PC-3 (cell line): ENCODE data around the gene TAGLN2. TPM values are rescaled to one million over a fixed set of nuclear protein-coding genes. Genes with fewer than 3 reads are reported as not detected.

Source experiments
- ATAC-seq: fragments of 200-7000 bp; cut with Tn5 transposase; 2 replicates; pipeline ENCODE4 v1.9.1; 2020; ENCODE audit warnings: mild to moderate bottlenecking, moderate library complexity
- BruUV-seq: library from RNA; stranded (reverse); fragments of 400-500 nt; replicated peaks from 2 replicates; lab custom pipeline; 2021; lab: Mats Ljungman, UMichigan
- CTCF ChIA-PET: fragments of 300-600 bp; sonication (Branson Sonifier 250); formaldehyde crosslinking; loops from one replicate; lab custom pipeline; 2022; ENCODE audit warnings: antibody characterized with exemption; lab: Charles Lee
- POLR2A ChIA-PET: fragments of 300-600 bp; sonication (Branson Sonifier 250); formaldehyde crosslinking; loops from one replicate; lab custom pipeline; 2022; ENCODE audit warnings: antibody characterized with exemption; ENCODE audit not compliant: unreplicated experiment; lab: Charles Lee
- DNase-seq: peaks from one replicate; pipeline ENCODE4 v3.0.0-alpha.2; 2015
- H2AFZ ChIP-seq: fragments of 300-600 bp; sonication (generic); 2 replicates; pipeline ENCODE4 v1.6.0; 2016; ENCODE audit warnings: antibody characterized with exemption, low read length
- H3F3A ChIP-seq: fragments of 300-600 bp; sonication (generic); one replicate; pipeline ENCODE4 v1.6.0; 2017; ENCODE audit warnings: antibody characterized with exemption, low read length, control low read depth, mild to moderate bottlenecking; ENCODE audit not compliant: unreplicated experiment
- H3K27ac ChIP-seq: fragments of 300-600 bp; sonication (generic); 2 replicates; pipeline ENCODE4 v1.5.1; 2016; ENCODE audit warnings: mild to moderate bottlenecking, low read length
- H3K27me3 ChIP-seq: fragments of 300-600 bp; sonication (generic); 2 replicates; pipeline ENCODE4 v1.6.1; 2016; ENCODE audit warnings: low read length, mixed read lengths
- H3K36me3 ChIP-seq: fragments of 300-600 bp; sonication (generic); 2 replicates; pipeline ENCODE4 v1.6.1; 2016; ENCODE audit warnings: low read depth, mixed run types, low read length, mixed read lengths
- H3K4me1 ChIP-seq: fragments of 300-600 bp; sonication (generic); 2 replicates; pipeline ENCODE4 v1.5.1; 2016; ENCODE audit warnings: low read length; ENCODE audit not compliant: insufficient read depth
- H3K4me2 ChIP-seq: fragments of 300-600 bp; sonication (generic); 2 replicates; pipeline ENCODE4 v1.6.0; 2016; ENCODE audit warnings: low read length
- H3K4me3 ChIP-seq: fragments of 300-600 bp; sonication (generic); 2 replicates; pipeline ENCODE4 v1.5.1; 2016; ENCODE audit warnings: mild to moderate bottlenecking, low read length, mixed read lengths
- H3K79me2 ChIP-seq: fragments of 300-600 bp; sonication (generic); 2 replicates; pipeline ENCODE4 v1.6.1; 2017; ENCODE audit warnings: low read length, mixed read lengths
- H3K9ac ChIP-seq: fragments of 300-600 bp; sonication (generic); 2 replicates; pipeline ENCODE4 v1.6.0; 2016; ENCODE audit warnings: mild to moderate bottlenecking, low read length
- H3K9me2 ChIP-seq: fragments of 300-600 bp; sonication (generic); replicated peaks from 2 replicates; pipeline ENCODE4 v1.6.1; 2016; ENCODE audit warnings: mixed run types, low read length, mixed read lengths
- H3K9me3 ChIP-seq: fragments of 300-600 bp; sonication (generic); 2 replicates; pipeline ENCODE4 v1.6.1; 2016; ENCODE audit warnings: low read length, mixed read lengths
- H4K20me1 ChIP-seq: fragments of 300-600 bp; sonication (generic); 2 replicates; pipeline ENCODE4 v1.6.1; 2016; ENCODE audit warnings: low read length, mixed read lengths
- EZH2 ChIP-seq: fragments of 300-600 bp; sonication (generic); IDR thresholded peaks from one replicate; pipeline ENCODE4 v1.6.1; 2017; ENCODE audit warnings: antibody characterized with exemption, mild to moderate bottlenecking, low read length; ENCODE audit not compliant: unreplicated experiment
- EZH2phosphoT487 ChIP-seq: fragments of 300-600 bp; sonication (generic); IDR thresholded peaks from 2 replicates; pipeline ENCODE4 v1.6.1; 2018; ENCODE audit warnings: mild to moderate bottlenecking, antibody characterized with exemption, low read length, borderline replicate concordance
- intact Hi-C: fragments of 100-400 bp; cut with micrococcal nuclease; formaldehyde crosslinking; loops from 2 replicates; pipeline ENCODE4 v1.9.0; 2023
- total RNA-seq: library from RNA; depleted of rRNA; stranded (reverse); fragments of >200 nt; gene quantifications from 2 replicates; pipeline ENCODE4 v1.2.3, GENCODE V29; 2014
- TF ChIP-seq, protein P1 (sequence below): fragments of 300-600 bp; sonication (generic); conservative IDR thresholded peaks from 2 replicates; pipeline ENCODE4 v1.5.1; 2017; ENCODE audit warnings: antibody characterized with exemption, low read depth, mild to moderate bottlenecking, low read length

TAGLN2 gene
- total RNA-seq, 1 experiment from 2014 or later = 1,584 TPM

DNA sequence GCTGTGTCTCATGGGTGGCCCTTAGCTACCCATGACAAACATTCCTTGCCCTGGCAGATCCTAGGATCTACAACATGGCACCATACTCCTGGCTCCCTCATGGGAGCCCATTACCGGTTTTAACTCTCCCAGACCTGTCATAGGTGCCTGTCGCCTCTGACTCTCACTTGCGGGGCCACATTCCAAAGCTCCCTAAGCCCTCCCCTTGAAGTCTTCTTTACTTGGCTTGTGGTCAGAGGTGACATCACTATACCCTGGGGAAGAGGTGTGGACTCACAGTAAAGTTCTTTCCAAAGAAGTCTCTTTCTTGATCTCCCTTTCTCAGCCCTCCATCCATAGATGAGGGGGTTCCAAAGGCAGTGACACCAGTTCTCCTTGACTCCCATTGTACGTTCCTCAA lies 34.1 kb upstream of the TAGLN2 start:
- Histone ChIP-seq H3K9ac (no peak overlapping the region), H3K79me2 (no peaks in the 10 kb centered on the region), H3K36me3 (no peaks in the 10 kb centered on the region), H3F3A (no peaks in the 10 kb centered on the region), H3K9me2 (no peaks in the 10 kb centered on the region), H3K27ac (peak overlapping the region; percentile 50), H3K4me1 (peaks cover 26% of the 10 kb centered on the region), H3K27me3 (no peaks in the 10 kb centered on the region), H4K20me1 (no peaks in the 10 kb centered on the region), H3K9me3 (no peaks in the 10 kb centered on the region), H2AFZ (peak overlapping the region; percentile 67), H3K4me2 (peak overlapping the region; percentile 38), H3K4me3 (no peak overlapping the region)
- POLR2A ChIA-PET = no interaction called here
- BruUV-seq = no TSS peak
- intact Hi-C loops = no loop called here
- DNase-seq (peak; percentile 94), ATAC-seq (peak; percentile 31)
- CTCF ChIA-PET = no interaction called here
- TF ChIP-seq EZH2phosphoT487 (no peak), EZH2 (no peak)
- TF ChIP-seq, protein P1, sequence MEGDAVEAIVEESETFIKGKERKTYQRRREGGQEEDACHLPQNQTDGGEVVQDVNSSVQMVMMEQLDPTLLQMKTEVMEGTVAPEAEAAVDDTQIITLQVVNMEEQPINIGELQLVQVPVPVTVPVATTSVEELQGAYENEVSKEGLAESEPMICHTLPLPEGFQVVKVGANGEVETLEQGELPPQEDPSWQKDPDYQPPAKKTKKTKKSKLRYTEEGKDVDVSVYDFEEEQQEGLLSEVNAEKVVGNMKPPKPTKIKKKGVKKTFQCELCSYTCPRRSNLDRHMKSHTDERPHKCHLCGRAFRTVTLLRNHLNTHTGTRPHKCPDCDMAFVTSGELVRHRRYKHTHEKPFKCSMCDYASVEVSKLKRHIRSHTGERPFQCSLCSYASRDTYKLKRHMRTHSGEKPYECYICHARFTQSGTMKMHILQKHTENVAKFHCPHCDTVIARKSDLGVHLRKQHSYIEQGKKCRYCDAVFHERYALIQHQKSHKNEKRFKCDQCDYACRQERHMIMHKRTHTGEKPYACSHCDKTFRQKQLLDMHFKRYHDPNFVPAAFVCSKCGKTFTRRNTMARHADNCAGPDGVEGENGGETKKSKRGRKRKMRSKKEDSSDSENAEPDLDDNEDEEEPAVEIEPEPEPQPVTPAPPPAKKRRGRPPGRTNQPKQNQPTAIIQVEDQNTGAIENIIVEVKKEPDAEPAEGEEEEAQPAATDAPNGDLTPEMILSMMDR = no peak

DNA sequence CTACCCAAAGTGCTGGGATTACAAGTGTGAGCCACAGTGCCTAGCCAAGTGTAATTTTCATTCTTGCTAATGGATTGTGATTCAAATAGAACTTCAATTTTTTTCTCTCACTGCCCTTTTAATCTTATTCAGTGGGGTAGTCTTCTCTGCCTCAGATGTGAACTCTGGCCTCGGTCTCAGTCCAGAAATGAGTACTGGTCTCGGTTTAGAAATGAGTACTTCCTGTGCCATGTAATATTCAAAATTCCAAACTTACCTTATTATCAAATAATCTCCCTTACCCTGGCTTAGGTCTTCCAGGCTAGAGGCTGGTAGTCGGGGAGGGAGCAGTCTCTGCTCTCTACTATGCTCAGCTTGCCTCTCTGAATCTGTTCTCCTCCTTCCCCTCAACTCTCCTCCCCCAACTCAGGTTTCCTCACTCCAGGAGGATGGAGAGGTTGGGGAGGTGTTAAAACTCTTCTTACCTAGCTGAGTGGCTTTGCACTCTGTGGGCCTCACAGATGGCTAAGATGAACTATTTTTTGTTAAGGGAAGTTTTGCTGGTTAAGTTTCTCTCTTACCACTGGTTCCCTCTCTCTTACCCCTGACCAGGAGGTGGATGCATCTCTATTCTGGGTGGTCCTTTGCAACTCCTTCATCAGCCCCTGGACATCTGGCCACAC lies 33.5 kb upstream of the TAGLN2 start:
- Histone ChIP-seq H2AFZ (peak overlapping the region; percentile 67), H3K36me3 (no peaks in the 10 kb centered on the region), H3K9me2 (no peaks in the 10 kb centered on the region), H3K9me3 (no peaks in the 10 kb centered on the region), H3K9ac (no peak overlapping the region), H3K4me1 (peaks cover 32% of the 10 kb centered on the region), H3K4me2 (peak overlapping the region; percentile 38), H3F3A (no peaks in the 10 kb centered on the region), H3K79me2 (no peaks in the 10 kb centered on the region), H3K4me3 (no peak overlapping the region), H3K27me3 (no peaks in the 10 kb centered on the region), H3K27ac (peak overlapping the region; percentile 50), H4K20me1 (no peaks in the 10 kb centered on the region)
- DNase-seq = no peak
- ChIA-PET POLR2A (no interaction called here), CTCF (no interaction called here)
- no peak for TF ChIP-seq EZH2phosphoT487
- no TSS peak for BruUV-seq
- intact Hi-C loops = no loop called here
- no peak for ATAC-seq

DNA sequence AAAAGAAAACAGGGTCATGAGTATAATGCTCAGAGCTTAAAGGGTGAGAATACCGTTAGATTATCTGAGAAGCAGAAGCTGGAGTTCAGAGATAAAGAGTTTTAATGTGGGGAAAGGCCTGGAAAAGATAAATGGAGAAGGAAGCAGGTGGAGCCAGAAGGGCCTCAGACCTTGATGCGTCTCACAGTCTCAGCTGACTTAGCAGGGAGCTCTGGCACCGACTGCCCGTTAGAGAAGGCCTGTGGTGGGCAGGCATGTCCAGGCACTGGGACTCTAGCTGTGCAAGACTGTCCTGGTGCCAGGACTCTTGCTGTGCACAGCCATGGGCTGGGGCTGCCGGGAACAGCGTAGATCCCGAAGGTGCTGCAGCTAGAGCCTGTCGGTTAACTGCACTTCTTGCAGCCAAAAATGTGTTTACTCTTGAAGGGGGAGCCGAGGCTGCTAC lies 32.5 kb upstream of the TAGLN2 start:
- H3K4me2 ChIP-seq = no peak overlapping the region
- TF ChIP-seq EZH2 (no peak), EZH2phosphoT487 (no peak)
- TF ChIP-seq, protein P1 = no peak
- H4K20me1 ChIP-seq = no peaks in the 10 kb centered on the region
- CTCF ChIA-PET = interaction anchor here (0.6 kb wide), 1 partner anchor 25 kb away, joined by 3 read pairs; no protein-coding TSS in a partner anchor
- H3K4me3 ChIP-seq = no peak overlapping the region
- H3K4me1 ChIP-seq = peaks cover 38% of the 10 kb centered on the region
- POLR2A ChIA-PET = interaction anchor here (0.6 kb wide), 1 partner anchor 736 kb away, joined by 8 read pairs; no protein-coding TSS in a partner anchor
- H3K9ac ChIP-seq = no peak overlapping the region
- H3K27ac ChIP-seq = no peak overlapping the region
- H3K9me2 ChIP-seq = no peaks in the 10 kb centered on the region
- ATAC-seq = no peak
- no peaks in the 10 kb centered on the region for H3K36me3 ChIP-seq
- H3F3A ChIP-seq = no peaks in the 10 kb centered on the region
- H3K9me3 ChIP-seq = no peaks in the 10 kb centered on the region
- intact Hi-C loops = no loop called here
- no peaks in the 10 kb centered on the region for H3K27me3 ChIP-seq
- peak overlapping the region; percentile 27; the same call in 1 of the 2 replicates for H2AFZ ChIP-seq
- no TSS peak for BruUV-seq
- H3K79me2 ChIP-seq = no peaks in the 10 kb centered on the region
- DNase-seq = no peak
